ENCODE measurements around the gene CLDN8. TPM values are rescaled to one million over a fixed set of nuclear protein-coding genes. Genes with fewer than 3 reads are reported as not detected.

The CLDN8 gene
- not detected for total RNA-seq (2021; ENCODE audit: unreplicated experiment)
- not detected in 2 replicates for polyA plus RNA-seq (2012)
- Bru-seq, nascent RNA: not detected
- BruChase-seq, experiment 1, labeled RNA remaining after a 6-hour chase: not detected
- not detected for BruChase-seq, experiment 2, labeled RNA remaining after a 2-hour chase
- long read RNA-seq: 0 reads

DNA sequence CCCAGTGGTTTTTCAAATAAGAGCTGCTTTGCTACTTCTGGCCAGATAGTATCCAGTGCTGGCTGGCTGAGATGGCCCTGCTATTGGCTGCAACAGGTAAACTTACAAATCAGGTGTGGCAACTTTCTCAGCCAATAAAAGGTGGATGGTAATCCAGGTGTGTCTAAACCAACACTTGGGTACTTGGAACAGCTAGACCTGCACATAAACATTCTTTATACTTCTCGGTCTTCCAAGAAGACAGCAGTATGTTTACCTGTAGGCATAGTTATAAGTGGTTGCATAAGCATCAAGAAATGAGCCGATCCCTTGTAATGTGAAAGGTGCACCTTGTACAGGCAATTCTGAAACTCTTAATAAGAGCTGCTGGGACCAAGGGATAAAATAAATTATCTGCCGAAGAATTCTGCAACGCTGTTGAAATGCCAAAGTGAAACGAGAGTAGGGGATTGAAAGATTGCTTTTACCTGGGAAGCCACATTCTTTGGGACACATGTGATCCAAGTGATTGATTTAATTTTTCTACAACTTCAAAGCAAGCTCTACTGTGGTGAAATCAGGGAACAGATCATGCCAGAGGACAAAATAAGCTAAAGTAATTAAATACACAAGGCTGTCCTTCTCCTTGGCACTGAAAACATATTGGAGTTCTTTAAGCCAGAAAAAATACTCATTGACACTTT is at the start of gene CLDN8:
CLDN8 (minus strand) TSS at position 57 of the 683 bp plus-strand sequence. CDS start 172 bp downstream, outside the sequence.
- H3K4me3 ChIP-seq (replicated peaks in 1 of 2; ENCODE audit: low read depth in 1 of 2, low read length in 2 of 2): no peak within 1 kb of the TSS
- CTCF ChIA-PET: no interaction called here
- no peaks in the 10 kb centered on the region for H3K27me3 ChIP-seq (ENCODE audit: insufficient read depth, low read length)
- H2AFZ ChIP-seq (ENCODE audit: low read depth, low read length, poor library complexity, severe bottlenecking): no peak within 1 kb of the TSS
- no TSS peak for BruUV-seq (replicated peaks)
- no peaks in the 10 kb centered on the region for H3K9me2 ChIP-seq (ENCODE audit: insufficient read depth)
- intact Hi-C loops (cut with micrococcal nuclease): no loop called here
- no peaks in the 10 kb centered on the region for H3K36me3 ChIP-seq (ENCODE audit: control insufficient read depth in 1 of 2, insufficient read depth in 2 of 2, low read length in 2 of 2)
- no peak within 1 kb of the TSS for H3K4me2 ChIP-seq (ENCODE audit: low read length)
- POLR2A ChIA-PET: no interaction called here
- no peak within 1 kb of the TSS for H3K27ac ChIP-seq (ENCODE audit: low read depth, low read length)
- H3K9ac ChIP-seq (ENCODE audit: low read length): no peak within 1 kb of the TSS
- peaks cover 6 to 15% of the 10 kb centered on the region in 2 experiments; a peak in 2 of 4 replicates for H3K9me3 ChIP-seq (ENCODE audit: control insufficient read depth in 1 of 2, insufficient read depth in 1 of 2, low read depth in 1 of 2, low read length in 2 of 2)
- no peaks in the 10 kb centered on the region for H3K79me2 ChIP-seq (ENCODE audit: insufficient read depth, low read length)
- ATAC-seq (no peak), DNase-seq (ENCODE audit: low read depth, low spot score) (no peak)
- RAD21 ChIA-PET (ENCODE audit: low non-redundant PET in 1 of 2, low total read pairs in 2 of 2, uncharacterized antibody in 2 of 2, unreplicated experiment in 2 of 2): no interaction called here
- no peaks in the 10 kb centered on the region for H4K20me1 ChIP-seq (ENCODE audit: insufficient read depth)
- H3K4me1 ChIP-seq (ENCODE audit: control insufficient read depth in 1 of 2, insufficient read depth in 2 of 2, low read length in 2 of 2): no peaks in the 10 kb centered on the region
- TF ChIP-seq EZH2 (IDR thresholded peaks at IDR 0.05) (no peak), SP1 (IDR thresholded peaks at IDR 0.05; ENCODE audit: low read depth) (no peak)

DNA sequence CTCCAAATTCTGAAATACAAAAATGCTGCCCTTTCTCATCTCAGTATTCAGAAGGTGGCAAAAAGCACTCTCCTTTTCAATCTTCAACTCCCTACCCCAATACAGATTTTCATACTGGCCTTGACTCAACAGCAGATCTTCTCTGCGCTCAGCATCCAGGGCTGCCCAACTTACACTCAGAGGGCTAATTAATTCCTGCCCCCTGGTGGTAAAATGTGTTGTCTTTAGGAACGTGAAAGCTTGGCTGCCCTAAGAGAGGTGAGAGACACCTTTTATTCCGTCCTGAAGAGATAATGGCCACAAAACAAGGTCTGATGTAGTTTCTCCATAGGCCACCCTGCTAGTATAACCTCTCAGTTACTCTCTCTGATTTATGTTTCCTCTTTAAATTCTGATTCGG is 41.9 kb upstream of the CLDN8 start:
- no peaks in the 10 kb centered on the region for H3K36me3 ChIP-seq (ENCODE audit: control insufficient read depth in 1 of 2, insufficient read depth in 2 of 2, low read length in 2 of 2)
- H3K27ac ChIP-seq (ENCODE audit: low read depth, low read length): no peak overlapping the region
- intact Hi-C loops (cut with micrococcal nuclease): no loop called here
- no peaks in the 10 kb centered on the region for H3K27me3 ChIP-seq (ENCODE audit: insufficient read depth, low read length)
- peaks cover 4 to 33% of the 10 kb centered on the region in 2 experiments; a peak in 2 of 4 replicates for H3K9me3 ChIP-seq (ENCODE audit: control insufficient read depth in 1 of 2, insufficient read depth in 1 of 2, low read depth in 1 of 2, low read length in 2 of 2)
- ATAC-seq: no peak
- BruUV-seq (replicated peaks): no TSS peak
- ChIA-PET RAD21 (ENCODE audit: low non-redundant PET in 1 of 2, low total read pairs in 2 of 2, uncharacterized antibody in 2 of 2, unreplicated experiment in 2 of 2) (no interaction called here), CTCF (no interaction called here), POLR2A (no interaction called here)
- no peak for DNase-seq (ENCODE audit: low read depth, low spot score)
- no peak overlapping the region for H2AFZ ChIP-seq (ENCODE audit: low read depth, low read length, poor library complexity, severe bottlenecking)
- H3K79me2 ChIP-seq (ENCODE audit: insufficient read depth, low read length): no peaks in the 10 kb centered on the region
- H3K9me2 ChIP-seq (ENCODE audit: insufficient read depth): no peaks in the 10 kb centered on the region
- H3K4me3 ChIP-seq (replicated peaks in 1 of 2; ENCODE audit: low read depth in 1 of 2, low read length in 2 of 2): no peak overlapping the region
- TF ChIP-seq SIN3A (IDR thresholded peaks at IDR 0.05; ENCODE audit: low read depth): no peak
- TF ChIP-seq, protein P1, sequence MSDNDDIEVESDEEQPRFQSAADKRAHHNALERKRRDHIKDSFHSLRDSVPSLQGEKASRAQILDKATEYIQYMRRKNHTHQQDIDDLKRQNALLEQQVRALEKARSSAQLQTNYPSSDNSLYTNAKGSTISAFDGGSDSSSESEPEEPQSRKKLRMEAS (IDR thresholded peaks at IDR 0.05): no peak
- TF ChIP-seq FOSL1 (IDR thresholded peaks at IDR 0.05; ENCODE audit: low read depth): no peak
- no peak for TF ChIP-seq ZBTB33 (IDR thresholded peaks at IDR 0.05; ENCODE audit: extremely low read depth, insufficient replicate concordance, low read length)
- no peak overlapping the region for H3K4me2 ChIP-seq (ENCODE audit: low read length)
- no peaks in the 10 kb centered on the region for H3K4me1 ChIP-seq (ENCODE audit: control insufficient read depth in 1 of 2, insufficient read depth in 2 of 2, low read length in 2 of 2)
- no peaks in the 10 kb centered on the region for H4K20me1 ChIP-seq (ENCODE audit: insufficient read depth)
- no peak overlapping the region for H3K9ac ChIP-seq (ENCODE audit: low read length)
